Upper lobe of right lung (tissue), 1 donor: Measurements from ENCODE around the gene PTPRK. TPM values are rescaled to one million over a fixed set of nuclear protein-coding genes. Genes with fewer than 3 reads are reported as not detected.

Experiments used
- ATAC-seq: fragments of 200-7000 bp; cut with Tn5 transposase; one replicate; pipeline ENCODE4 v1.9.1; 2020; ENCODE audit warnings: mild to moderate bottlenecking, moderate library complexity
- DNase-seq: peaks from one replicate; pipeline ENCODE4 v3.0.0-alpha.2; 2020
- H3K27ac ChIP-seq: fragments of 200-600 bp; one replicate; pipeline ENCODE4 v1.8.0; 2022
- H3K27me3 ChIP-seq: fragments of 200-600 bp; one replicate; pipeline ENCODE4 v1.8.0; 2022; ENCODE audit warnings: mild to moderate bottlenecking
- H3K36me3 ChIP-seq: fragments of 200-600 bp; one replicate; pipeline ENCODE4 v1.8.0; 2022
- H3K4me1 ChIP-seq: fragments of 200-600 bp; one replicate; pipeline ENCODE4 v1.8.0; 2022
- H3K4me3 ChIP-seq: fragments of 200-600 bp; one replicate; pipeline ENCODE4 v1.8.0; 2022; ENCODE audit warnings: mild to moderate bottlenecking
- H3K9me3 ChIP-seq: fragments of 200-600 bp; one replicate; pipeline ENCODE4 v1.8.0; 2022
- intact Hi-C: fragments of 100-400 bp; cut with DNase I; formaldehyde crosslinking; loops from one replicate; pipeline ENCODE4 v1.11.0; 2022
- total RNA-seq: library from RNA; stranded (reverse); fragmentation: NEBNext Ultra II Directional; extraction: Animal tissue kit (Norgen Biotek cat#: 25700); gene quantifications from one replicate; pipeline ENCODE4 v1.2.1, GENCODE V29; 2021
- TF ChIP-seq, protein P1 (sequence below): fragments of 200-600 bp; IDR thresholded peaks from one replicate; pipeline ENCODE4 v1.8.0; 2022; ENCODE audit warnings: antibody characterized with exemption
- donor health status: DM: no; HTN: yes; CAD: no; lungs with severe emphysema.

The PTPRK gene
- total RNA-seq, 1 donor from 2014 or later: 64.6 TPM

DNA sequence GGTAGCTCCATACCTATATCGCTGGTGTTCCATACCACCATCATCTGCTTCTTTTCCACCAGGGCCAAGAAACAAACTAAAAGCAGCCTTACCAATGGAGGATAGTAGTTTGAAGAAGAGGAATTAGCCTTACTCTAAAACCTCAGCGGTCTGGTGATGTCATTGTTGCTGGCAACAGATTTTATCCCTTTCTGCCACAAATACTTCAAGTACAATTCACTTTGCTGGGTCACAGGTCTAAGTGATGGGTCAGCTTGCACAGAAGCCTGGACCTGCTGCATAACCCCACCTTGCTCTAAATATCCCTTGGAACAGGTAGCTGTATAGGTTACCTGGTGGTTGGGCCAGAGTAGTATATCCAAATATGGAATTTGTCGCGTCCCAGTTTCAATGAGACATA is 566.3 kb downstream of the PTPRK start:
- Histone ChIP-seq H3K4me3 (no peak overlapping the region), H3K36me3 (no peaks in the 10 kb centered on the region), H3K27me3 (no peaks in the 10 kb centered on the region), H3K27ac (no peak overlapping the region), H3K9me3 (no peaks in the 10 kb centered on the region), H3K4me1 (no peaks in the 10 kb centered on the region)
- TF ChIP-seq, protein P1, sequence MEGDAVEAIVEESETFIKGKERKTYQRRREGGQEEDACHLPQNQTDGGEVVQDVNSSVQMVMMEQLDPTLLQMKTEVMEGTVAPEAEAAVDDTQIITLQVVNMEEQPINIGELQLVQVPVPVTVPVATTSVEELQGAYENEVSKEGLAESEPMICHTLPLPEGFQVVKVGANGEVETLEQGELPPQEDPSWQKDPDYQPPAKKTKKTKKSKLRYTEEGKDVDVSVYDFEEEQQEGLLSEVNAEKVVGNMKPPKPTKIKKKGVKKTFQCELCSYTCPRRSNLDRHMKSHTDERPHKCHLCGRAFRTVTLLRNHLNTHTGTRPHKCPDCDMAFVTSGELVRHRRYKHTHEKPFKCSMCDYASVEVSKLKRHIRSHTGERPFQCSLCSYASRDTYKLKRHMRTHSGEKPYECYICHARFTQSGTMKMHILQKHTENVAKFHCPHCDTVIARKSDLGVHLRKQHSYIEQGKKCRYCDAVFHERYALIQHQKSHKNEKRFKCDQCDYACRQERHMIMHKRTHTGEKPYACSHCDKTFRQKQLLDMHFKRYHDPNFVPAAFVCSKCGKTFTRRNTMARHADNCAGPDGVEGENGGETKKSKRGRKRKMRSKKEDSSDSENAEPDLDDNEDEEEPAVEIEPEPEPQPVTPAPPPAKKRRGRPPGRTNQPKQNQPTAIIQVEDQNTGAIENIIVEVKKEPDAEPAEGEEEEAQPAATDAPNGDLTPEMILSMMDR: no peak
- intact Hi-C loops: no loop called here
- no peak for DNase-seq
- no peak for ATAC-seq

DNA sequence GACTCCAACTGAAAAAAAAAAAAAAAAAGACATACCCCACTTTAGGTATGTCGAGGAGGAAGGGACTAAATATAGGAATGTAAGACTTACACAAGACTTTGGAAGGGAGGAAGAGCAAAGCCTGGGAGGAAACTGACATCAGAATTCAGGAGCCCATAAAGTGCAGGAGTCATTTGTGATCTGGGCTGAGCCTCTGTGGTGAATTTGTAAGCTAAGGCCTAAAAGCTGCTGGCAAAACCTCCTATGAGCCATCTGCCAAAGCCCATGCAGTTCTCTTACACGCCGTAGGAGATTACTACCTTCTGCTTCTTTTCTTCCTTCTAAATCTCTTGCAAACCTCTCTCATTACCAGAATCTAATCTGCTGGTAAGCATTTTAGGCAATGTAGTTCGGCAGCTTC is 567.6 kb downstream of the PTPRK start:
- TF ChIP-seq, protein P1: no peak
- no peaks in the 10 kb centered on the region for H3K4me1 ChIP-seq
- intact Hi-C loops: no loop called here
- DNase-seq: no peak
- H3K27ac ChIP-seq: no peak overlapping the region
- H3K36me3 ChIP-seq: no peaks in the 10 kb centered on the region
- H3K4me3 ChIP-seq: no peak overlapping the region
- no peaks in the 10 kb centered on the region for H3K9me3 ChIP-seq
- ATAC-seq: no peak
- no peaks in the 10 kb centered on the region for H3K27me3 ChIP-seq

DNA sequence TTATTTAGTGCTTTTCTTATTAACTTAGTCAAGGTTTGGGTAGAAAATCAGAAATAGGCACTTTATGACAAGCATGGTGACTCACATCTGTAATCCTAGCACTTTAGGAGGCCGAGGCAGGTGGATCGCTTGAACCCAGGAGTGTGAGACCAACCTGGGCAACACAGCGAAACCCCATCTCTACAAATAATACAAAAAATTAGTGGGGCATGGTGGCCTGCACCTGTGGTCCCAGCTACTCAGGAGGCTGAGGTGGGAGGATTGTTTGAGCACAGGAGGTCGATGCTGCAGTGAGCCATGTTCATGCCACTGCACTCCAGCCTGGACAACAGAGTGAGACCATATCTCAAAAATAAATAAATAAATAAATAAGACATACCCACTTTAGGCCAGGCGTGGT is 568.2 kb downstream of the PTPRK start:
- no peak overlapping the region for H3K27ac ChIP-seq
- intact Hi-C loops: no loop called here

DNA sequence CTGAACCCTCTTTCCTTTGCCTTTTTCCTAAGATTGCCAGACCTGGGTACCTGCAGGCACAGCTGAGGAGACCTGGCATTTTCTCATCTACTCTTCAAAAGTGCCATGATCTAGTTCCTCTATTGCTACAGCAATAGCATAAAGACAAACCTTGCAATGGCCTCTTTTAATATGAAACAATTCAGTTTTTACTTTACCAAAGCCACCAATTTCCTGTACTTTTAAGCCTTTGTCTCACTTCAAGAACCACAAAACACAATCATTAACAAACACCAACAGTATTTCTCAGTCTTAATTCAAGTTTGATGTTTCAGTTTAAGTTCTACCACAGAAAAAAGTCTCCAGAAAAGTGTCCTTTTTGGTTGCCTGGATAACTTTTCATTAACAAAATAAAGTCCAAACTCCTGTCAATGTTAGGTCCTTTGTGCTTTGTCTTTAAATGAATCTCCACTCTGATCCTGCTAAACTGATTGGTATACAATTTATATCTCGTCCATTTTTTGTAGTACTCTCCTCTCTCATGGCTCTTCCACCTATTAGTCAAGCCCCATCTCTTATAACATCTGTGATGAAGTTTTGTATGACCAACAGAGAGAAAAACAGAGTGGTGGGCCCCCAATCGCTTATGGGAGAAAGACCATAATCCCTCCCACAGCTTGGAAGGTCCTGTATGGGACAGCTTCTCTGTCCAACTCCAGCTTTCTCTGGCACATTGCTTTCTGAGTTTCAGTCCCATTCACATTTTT is 569.1 kb downstream of the PTPRK start:
- Histone ChIP-seq H3K4me3 (no peak overlapping the region), H3K27me3 (no peaks in the 10 kb centered on the region), H3K9me3 (no peaks in the 10 kb centered on the region), H3K4me1 (no peaks in the 10 kb centered on the region), H3K27ac (no peak overlapping the region), H3K36me3 (no peaks in the 10 kb centered on the region)
- ATAC-seq (no peak), DNase-seq (no peak)
- TF ChIP-seq, protein P1: no peak
- intact Hi-C loops: no loop called here

More for the DNA sequence above, 568.2 kb downstream of the PTPRK start:
- Histone ChIP-seq H3K9me3 (no peaks in the 10 kb centered on the region), H3K4me1 (no peaks in the 10 kb centered on the region), H3K4me3 (no peak overlapping the region), H3K36me3 (no peaks in the 10 kb centered on the region), H3K27me3 (no peaks in the 10 kb centered on the region)
- no peak for ATAC-seq
- TF ChIP-seq, protein P1: no peak
- DNase-seq: no peak

DNA sequence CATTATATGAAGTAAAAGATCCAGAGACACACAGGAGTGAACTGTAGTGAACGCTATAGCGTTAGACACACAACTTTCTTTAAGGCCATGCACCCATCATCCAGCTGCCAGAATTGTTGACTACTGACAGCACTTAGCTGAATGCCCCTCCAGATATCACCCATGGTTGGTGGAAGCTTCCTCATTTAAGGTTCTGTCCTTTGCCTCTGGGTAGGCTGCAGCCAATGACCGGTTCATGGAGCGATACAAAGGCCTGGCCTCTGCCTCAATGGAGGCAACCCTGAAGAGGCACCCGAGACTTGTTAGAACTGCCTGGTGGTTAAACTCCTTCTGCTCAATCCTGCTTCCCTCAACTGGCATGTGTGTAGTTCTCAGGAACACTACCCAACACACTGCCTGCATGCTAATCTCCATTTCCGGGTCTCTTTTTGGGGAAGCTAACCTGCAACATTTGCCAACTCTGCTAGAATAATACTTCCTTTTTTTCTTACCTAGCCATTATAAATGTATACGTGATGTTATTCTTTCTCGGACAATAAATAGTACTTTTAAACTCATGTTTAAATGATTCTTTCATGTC is 569.7 kb downstream of the PTPRK start:
- Histone ChIP-seq H3K9me3 (no peaks in the 10 kb centered on the region), H3K4me3 (no peak overlapping the region), H3K36me3 (no peaks in the 10 kb centered on the region), H3K27me3 (no peaks in the 10 kb centered on the region), H3K27ac (no peak overlapping the region), H3K4me1 (no peaks in the 10 kb centered on the region)
- intact Hi-C loops: no loop called here
- DNase-seq: no peak
- ATAC-seq: no peak
- TF ChIP-seq, protein P1: no peak
